Transverse colon (tissue), 4 donors: ENCODE measurements around the gene PBX4. TPM values are rescaled to one million over a fixed set of nuclear protein-coding genes. Genes with fewer than 3 reads are reported as not detected.

Experiments used
- DNase-seq: peaks from one replicate; pipeline ENCODE4 v3.0.0-alpha.2; 2019
- H3K27ac ChIP-seq, 4 donors: fragments of 200-600 bp; sonication (generic); 2 replicates each; pipeline ENCODE4 v1.5.1; 2016 to 2018; ENCODE audit warnings: inconsistent platforms in 4 of 4
- H3K27me3 ChIP-seq: fragments of 200-600 bp; sonication (generic); 2 replicates; pipeline ENCODE4 v1.5.1; 2017; ENCODE audit warnings: inconsistent platforms
- H3K36me3 ChIP-seq, 4 donors: fragments of 200-600 bp; sonication (generic); 2 replicates each; pipeline ENCODE4 v1.5.1; 2017 to 2019; ENCODE audit warnings: inconsistent platforms in 4 of 4
- H3K4me1 ChIP-seq, 4 donors: fragments of 200-600 bp; sonication (generic); 2 replicates each; pipeline ENCODE4 v1.5.1; 2017 to 2020; ENCODE audit warnings: inconsistent platforms in 4 of 4
- H3K4me3 ChIP-seq, 4 donors: fragments of 200-600 bp; sonication (generic); 1 replicate in 1 of 4; 2 replicates in 3 of 4; pipeline versions ENCODE4 v1.5.1 to v1.6.1; 2017 to 2019; ENCODE audit warnings: inconsistent platforms in 4 of 4
- H3K9me3 ChIP-seq, 2 donors: fragments of 200-600 bp; sonication (generic); 2 replicates each; pipeline ENCODE4 v1.5.1; 2017 to 2019; ENCODE audit warnings: inconsistent platforms in 2 of 2
- CTCF ChIP-seq, 5 experiments: fragments of 200-600 bp in 3 of 5; fragments of 450-650 bp in 2 of 5; sonication (generic) in 3 of 5; IDR thresholded peaks; 1 replicate in 2 of 5; 2 replicates in 3 of 5; pipeline ENCODE4 v1.5.1; 2016 to 2017; ENCODE audit warnings: antibody characterized with exemption in 5 of 5, inconsistent platforms in 3 of 5, mild to moderate bottlenecking in 2 of 5, moderate library complexity in 1 of 5
- EP300 ChIP-seq: sonication (generic); formaldehyde crosslinking; IDR thresholded peaks from one replicate; pipeline ENCODE4 v1.6.1; 2017; ENCODE audit warnings: antibody characterized with exemption, low read depth
- POLR2A ChIP-seq: fragments of 450-650 bp; IDR thresholded peaks from one replicate; pipeline ENCODE4 v1.6.1; 2016; ENCODE audit warnings: antibody characterized with exemption, mild to moderate bottlenecking, moderate library complexity
- POLR2AphosphoS5 ChIP-seq, 3 donors: sonication (generic); formaldehyde crosslinking; IDR thresholded peaks; one replicate each; pipeline ENCODE4 v1.6.1; 2016; ENCODE audit warnings: antibody characterized with exemption in 3 of 3
- WGBS, 2 donors: methylation state at CpG; one replicate each; pipeline ENCODE4 v1.1.5; 2018; ENCODE audit warnings: low coverage in 1 of 2; 5-methylcytosine and 5-hydroxymethylcytosine counted together
- in situ Hi-C, 4 donors: fragments of 200-750 bp; cut with MboI; loops; one replicate each; pipeline versions ENCODE4 v1.15.0 to v1.15.1; 2017; ENCODE audit warnings: low sequenced_read_pairs in 3 of 4, low pct_ligation_motif_present in 1 of 4, low pct_unique_long_range_greater_than_20kb in 1 of 4
- intact Hi-C: fragments of 100-400 bp; cut with DNase I; formaldehyde crosslinking; loops from one replicate; pipeline ENCODE4 v1.15.1; 2023; ENCODE audit warnings: low total_unique reads
- total RNA-seq, 4 donors: library from RNA; depleted of rRNA; stranded (reverse); fragments of >200 nt; gene quantifications; one replicate each; pipeline ENCODE4 v1.1.0, GENCODE V29; 2016

PBX4 gene
- total RNA-seq, 4 donors from 2014 or later: 1.9 to 11.9 (median 5.1) TPM

GRCh38 chr19:19539698-19540063 is 78.8 kb downstream of the PBX4 start:
- peaks cover 72% of the 10 kb centered on the region for H3K27me3 ChIP-seq
- no peaks in the 10 kb centered on the region for H3K9me3 ChIP-seq
- H3K27ac ChIP-seq: no peak overlapping the region
- WGBS, 2 donors: 52% methylated on average over 13 of the region's 19 CpGs; no CpG with 5 or more reads in 1 of the 2 donors
- H3K36me3 ChIP-seq: no peaks in the 10 kb centered on the region
- intact Hi-C loops: loop anchor here (10.0 kb wide), 1 partner anchor 415 kb away; no protein-coding TSS in a partner anchor
- H3K4me3 ChIP-seq: no peak overlapping the region
- H3K4me1 ChIP-seq: peaks cover 16 to 35% (median 27%) of the 10 kb centered on the region in 4 donors
- TF ChIP-seq POLR2A: no peak
- TF ChIP-seq EP300: no peak
- TF ChIP-seq POLR2AphosphoS5 (IDR thresholded peaks at IDR 0.05): no peak
- no peak for TF ChIP-seq CTCF (IDR thresholded peaks at IDR 0.05)
- no peak for DNase-seq
- in situ Hi-C loops: loop anchor here (10.0 to 25.0 kb wide), 4 partner anchors 98 to 748 kb away; partner anchors contain the start of genes GMIP (in 3 of the 4) and LPAR2 (in 1 of the 4)

GRCh38 chr19:19538785-19539166 is 79.7 kb downstream of the PBX4 start:
- peaks cover 71% of the 10 kb centered on the region for H3K27me3 ChIP-seq
- H3K4me3 ChIP-seq: peak overlapping the region in 1 of 4 donors; percentile 26

GRCh38 chr19:19538061-19538784 is 80.3 kb downstream of the PBX4 start, which contains the start of gene CILP2:
Gene CILP2, plus strand, starts transcription at chr19:19538265. Its CDS starts 85 bp downstream, at chr19:19538350.
- Histone ChIP-seq H3K4me3 (peak within 1 kb of the TSS in 2 of 4 donors; percentile 26 to 39), H3K27ac (no peak within 1 kb of the TSS), H3K9me3 (no peaks in the 10 kb centered on the region), H3K36me3 (no peaks in the 10 kb centered on the region), H3K27me3 (peaks cover 66% of the 10 kb centered on the region), H3K4me1 (peaks cover 16 to 35% (median 27%) of the 10 kb centered on the region in 4 donors)
- DNase-seq: peak; percentile 41
- in situ Hi-C loops (loop anchor here (10.0 to 25.0 kb wide), 4 partner anchors 99 to 749 kb away; partner anchors contain the start of genes GMIP (in 3 of the 4) and LPAR2 (in 1 of the 4)), intact Hi-C loops (loop anchor here (10.0 kb wide), 1 partner anchor 417 kb away; no protein-coding TSS in a partner anchor)
- TF ChIP-seq POLR2AphosphoS5 (IDR thresholded peaks at IDR 0.05) (no peak), EP300 (no peak), POLR2A (no peak), CTCF (IDR thresholded peaks at IDR 0.05) (no peak)
- WGBS, 2 donors: 10% methylated on average over 17 of the region's 56 CpGs; no CpG with 5 or more reads in 1 of the 2 donors

More at GRCh38 chr19:19538785-19539166, 79.7 kb downstream of the PBX4 start:
- H3K36me3 ChIP-seq: no peaks in the 10 kb centered on the region
- 33% methylated on average over 7 of the region's 7 CpGs; no CpG with 5 or more reads in 1 of the 2 donors for WGBS, 2 donors
- peaks cover 16 to 35% (median 27%) of the 10 kb centered on the region in 4 donors for H3K4me1 ChIP-seq
- H3K9me3 ChIP-seq: no peaks in the 10 kb centered on the region
- TF ChIP-seq POLR2A (no peak), EP300 (no peak)
- no peak for DNase-seq
- in situ Hi-C loops (loop anchor here (10.0 to 25.0 kb wide), 4 partner anchors 99 to 749 kb away; partner anchors contain the start of genes GMIP (in 3 of the 4) and LPAR2 (in 1 of the 4)), intact Hi-C loops (loop anchor here (10.0 kb wide), 1 partner anchor 416 kb away; no protein-coding TSS in a partner anchor)
- no peak overlapping the region for H3K27ac ChIP-seq

- Histone ChIP-seq H3K9me3 (no peaks in the 10 kb centered on the region), H3K27me3 (peaks cover 59% of the 10 kb centered on the region), H3K36me3 (no peaks in the 10 kb centered on the region), H3K4me3 (peak overlapping the region in 2 of 4 donors; percentile 11 to 26), H3K27ac (no peak overlapping the region), H3K4me1 (peaks cover 16 to 37% (median 29%) of the 10 kb centered on the region in 4 donors)
- DNase-seq: no peak
- intact Hi-C loops: loop anchor here (10.0 kb wide), 1 partner anchor 417 kb away; no protein-coding TSS in a partner anchor
- no peak for TF ChIP-seq POLR2A
- no peak for TF ChIP-seq CTCF (IDR thresholded peaks at IDR 0.05)
- TF ChIP-seq POLR2AphosphoS5 (IDR thresholded peaks at IDR 0.05): no peak
- TF ChIP-seq EP300: no peak
- 27 to 61% methylated on average over 8 to 52 of the region's 59 CpGs for WGBS, 2 donors
- in situ Hi-C loops: loop anchor here (10.0 to 25.0 kb wide), 4 partner anchors 100 to 750 kb away; partner anchors contain the start of genes GMIP (in 3 of the 4) and LPAR2 (in 1 of the 4)
Measured at GRCh38 chr19:19537075-19538048, 81.1 kb downstream of the PBX4 start.
